ENCODE results near the gene PAPPA2.
"Not testable (repeated sequence)": the region's sequence is repeated elsewhere in the genome, so short reads cannot be mapped to it uniquely, and the experiment has no call there.

The PAPPA2 gene, protein sequence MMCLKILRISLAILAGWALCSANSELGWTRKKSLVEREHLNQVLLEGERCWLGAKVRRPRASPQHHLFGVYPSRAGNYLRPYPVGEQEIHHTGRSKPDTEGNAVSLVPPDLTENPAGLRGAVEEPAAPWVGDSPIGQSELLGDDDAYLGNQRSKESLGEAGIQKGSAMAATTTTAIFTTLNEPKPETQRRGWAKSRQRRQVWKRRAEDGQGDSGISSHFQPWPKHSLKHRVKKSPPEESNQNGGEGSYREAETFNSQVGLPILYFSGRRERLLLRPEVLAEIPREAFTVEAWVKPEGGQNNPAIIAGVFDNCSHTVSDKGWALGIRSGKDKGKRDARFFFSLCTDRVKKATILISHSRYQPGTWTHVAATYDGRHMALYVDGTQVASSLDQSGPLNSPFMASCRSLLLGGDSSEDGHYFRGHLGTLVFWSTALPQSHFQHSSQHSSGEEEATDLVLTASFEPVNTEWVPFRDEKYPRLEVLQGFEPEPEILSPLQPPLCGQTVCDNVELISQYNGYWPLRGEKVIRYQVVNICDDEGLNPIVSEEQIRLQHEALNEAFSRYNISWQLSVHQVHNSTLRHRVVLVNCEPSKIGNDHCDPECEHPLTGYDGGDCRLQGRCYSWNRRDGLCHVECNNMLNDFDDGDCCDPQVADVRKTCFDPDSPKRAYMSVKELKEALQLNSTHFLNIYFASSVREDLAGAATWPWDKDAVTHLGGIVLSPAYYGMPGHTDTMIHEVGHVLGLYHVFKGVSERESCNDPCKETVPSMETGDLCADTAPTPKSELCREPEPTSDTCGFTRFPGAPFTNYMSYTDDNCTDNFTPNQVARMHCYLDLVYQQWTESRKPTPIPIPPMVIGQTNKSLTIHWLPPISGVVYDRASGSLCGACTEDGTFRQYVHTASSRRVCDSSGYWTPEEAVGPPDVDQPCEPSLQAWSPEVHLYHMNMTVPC (N-terminal part only)

GRCh38 chr1:176462674-176463378, at the start of gene PAPPA2:
PAPPA2 (plus strand) TSS chr1:176463175; CDS start chr1:176556323, 93,148 bp downstream.
- DNase-seq = no peak

DNA sequence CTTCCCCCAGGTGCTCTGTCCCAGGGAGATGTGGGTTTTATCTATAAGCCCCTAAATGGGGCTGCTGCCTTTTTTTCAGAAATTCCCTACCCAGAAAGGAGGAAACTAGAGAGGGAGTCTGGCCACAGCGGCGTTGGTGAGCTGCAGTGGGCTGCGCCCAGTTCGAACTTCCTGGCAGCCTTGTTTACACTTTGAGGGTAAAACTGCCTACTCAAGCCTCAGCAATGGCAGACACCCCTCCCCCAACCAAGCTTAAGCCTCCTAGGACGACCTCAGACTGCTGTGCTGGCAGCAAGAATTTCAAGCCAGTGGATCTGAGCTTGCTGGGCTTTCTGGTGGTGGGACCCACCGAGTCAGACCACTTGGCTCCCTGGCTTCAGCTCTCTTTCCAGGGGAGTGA, 46.2 kb upstream of the PAPPA2 start:
- DNase-seq = no peak

DNA sequence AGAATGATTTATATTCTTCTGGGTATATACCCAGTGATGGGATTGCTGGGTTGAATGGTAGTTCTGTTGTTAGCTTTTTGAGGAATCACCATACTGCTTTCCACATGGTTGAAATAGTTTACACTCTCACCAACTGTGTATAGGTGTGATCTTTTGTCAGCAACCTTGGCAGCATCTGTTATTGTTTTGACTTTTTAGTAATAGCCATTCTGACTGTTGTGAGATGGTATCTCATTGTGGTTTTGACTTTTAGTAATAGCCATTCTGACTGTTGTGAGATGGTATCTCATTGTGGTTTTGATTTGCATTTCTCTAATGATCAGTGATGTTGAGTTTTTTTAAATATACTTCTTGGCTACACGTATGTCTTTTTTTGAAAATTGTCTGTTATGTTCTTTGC, 43.4 kb upstream of the PAPPA2 start:
- DNase-seq = not testable (repeated sequence)

DNA sequence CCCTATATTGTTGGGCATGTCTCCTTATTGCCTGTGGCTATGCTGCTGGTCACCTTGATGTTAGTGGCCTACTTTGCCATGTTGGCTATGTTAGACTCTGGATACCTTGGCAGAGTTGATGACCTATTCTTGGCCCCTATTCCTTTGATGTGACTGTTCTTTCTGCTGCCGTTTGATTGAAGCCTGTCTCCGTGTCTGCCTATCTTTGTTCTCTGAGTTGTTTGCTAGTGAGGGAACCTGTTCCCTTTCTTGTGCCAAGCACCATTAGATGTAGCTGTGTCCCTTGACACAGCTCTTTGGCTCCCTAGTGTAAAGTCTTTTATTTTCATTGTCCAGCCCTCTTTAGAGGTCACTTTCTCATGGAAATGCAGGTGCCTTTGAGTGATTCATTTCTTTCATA, 28.7 kb upstream of the PAPPA2 start:
- no peak for DNase-seq

GRCh38 chr1:176436251-176436650, 26.7 kb upstream of the PAPPA2 start:
- DNase-seq = no peak

GRCh38 chr1:176440176-176440575, 22.8 kb upstream of the PAPPA2 start:
- no peak for DNase-seq

- no peak for DNase-seq
Observed at GRCh38 chr1:176444286-176444685, 18.7 kb upstream of the PAPPA2 start.

DNA sequence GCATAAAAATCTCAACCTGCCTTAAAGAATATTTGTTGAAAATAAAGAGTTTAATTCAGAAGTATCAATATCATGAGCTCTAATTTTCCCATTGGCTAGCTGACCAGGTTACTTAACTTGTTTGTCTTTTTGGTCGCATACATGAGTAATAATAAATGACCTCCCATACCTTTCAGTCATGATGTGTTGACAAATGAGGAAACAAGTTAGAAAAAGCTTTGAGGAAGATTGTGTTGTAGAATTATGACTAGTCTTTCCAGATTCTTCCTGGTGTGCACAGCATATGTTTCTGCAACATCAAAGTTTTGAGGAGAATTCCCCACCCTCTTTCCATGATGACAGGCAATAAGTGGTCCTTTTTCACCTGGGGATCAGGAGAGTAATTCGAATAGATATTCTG, 17.6 kb upstream of the PAPPA2 start:
- no peak for DNase-seq

GRCh38 chr1:176448340-176448739, 14.6 kb upstream of the PAPPA2 start:
- DNase-seq = no peak

DNA sequence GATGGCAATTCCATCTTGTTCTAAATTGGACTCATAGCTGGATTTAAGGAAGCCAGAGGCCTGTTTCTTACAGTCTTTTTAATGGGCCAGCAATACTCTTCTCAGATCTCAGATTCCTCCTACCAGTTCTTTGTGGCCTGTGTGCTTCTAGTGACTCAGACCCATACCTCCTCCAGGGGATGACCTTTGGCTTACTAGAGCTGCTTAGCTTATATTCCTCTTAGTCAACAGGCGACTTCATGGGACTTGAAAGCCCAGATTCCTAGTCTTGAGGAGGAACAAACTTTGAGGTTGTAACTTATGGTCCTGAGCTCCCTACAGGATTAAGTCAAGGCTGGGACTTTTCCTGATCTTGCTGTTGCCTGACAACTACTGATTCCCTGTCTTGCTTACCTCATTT, 12.4 kb upstream of the PAPPA2 start:
- no peak for DNase-seq

- DNase-seq = not testable (repeated sequence)
Observed at GRCh38 chr1:176451741-176452140, 11.2 kb upstream of the PAPPA2 start.

GRCh38 chr1:176456795-176457194, 6.2 kb upstream of the PAPPA2 start:
- DNase-seq = no peak

- DNase-seq = no peak
Observed at GRCh38 chr1:176460544-176461336, 2.2 kb upstream of the PAPPA2 start.

DNA sequence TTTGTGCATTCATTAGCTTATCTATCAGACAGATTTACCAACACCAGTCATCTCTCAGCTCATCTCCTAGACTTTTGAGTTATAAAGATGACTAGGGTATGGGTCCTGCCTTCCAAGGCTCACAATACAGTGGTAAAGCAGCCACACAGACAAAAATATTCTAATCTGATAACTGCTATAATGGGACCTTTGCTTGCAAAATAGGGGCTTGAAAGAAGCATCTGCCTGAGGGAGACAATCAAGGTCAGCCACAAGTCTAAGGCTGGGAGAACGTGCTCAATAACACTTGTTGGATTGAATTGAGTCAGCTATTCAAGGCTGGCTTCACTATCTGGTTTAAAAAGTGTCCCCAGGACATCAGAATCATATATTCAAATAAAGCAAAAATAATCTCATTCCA, 1.4 kb upstream of the PAPPA2 start:
- DNase-seq = no peak

DNA sequence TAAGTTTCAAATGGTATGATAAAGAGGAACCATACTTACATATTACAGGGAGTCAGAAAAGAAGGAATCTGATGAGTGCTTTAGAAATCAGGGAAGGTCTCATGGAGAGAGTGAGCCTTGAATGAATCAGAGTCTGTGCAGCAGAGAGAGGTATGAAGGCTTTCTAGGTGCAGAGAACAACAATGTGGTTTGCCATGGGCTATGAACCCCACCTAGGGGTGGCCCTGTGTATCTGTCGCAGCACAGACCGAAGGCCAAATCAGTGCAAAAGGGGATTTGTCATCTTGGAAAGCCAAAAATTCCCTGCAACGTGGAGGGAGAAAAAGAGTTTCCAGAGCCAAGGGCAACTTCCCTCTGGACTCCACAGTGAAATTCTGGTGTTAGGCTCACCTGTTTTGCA, 3.5 kb downstream of the PAPPA2 start:
- no peak for DNase-seq

GRCh38 chr1:176469450-176470010, 6.6 kb downstream of the PAPPA2 start:
- DNase-seq = no peak

DNA sequence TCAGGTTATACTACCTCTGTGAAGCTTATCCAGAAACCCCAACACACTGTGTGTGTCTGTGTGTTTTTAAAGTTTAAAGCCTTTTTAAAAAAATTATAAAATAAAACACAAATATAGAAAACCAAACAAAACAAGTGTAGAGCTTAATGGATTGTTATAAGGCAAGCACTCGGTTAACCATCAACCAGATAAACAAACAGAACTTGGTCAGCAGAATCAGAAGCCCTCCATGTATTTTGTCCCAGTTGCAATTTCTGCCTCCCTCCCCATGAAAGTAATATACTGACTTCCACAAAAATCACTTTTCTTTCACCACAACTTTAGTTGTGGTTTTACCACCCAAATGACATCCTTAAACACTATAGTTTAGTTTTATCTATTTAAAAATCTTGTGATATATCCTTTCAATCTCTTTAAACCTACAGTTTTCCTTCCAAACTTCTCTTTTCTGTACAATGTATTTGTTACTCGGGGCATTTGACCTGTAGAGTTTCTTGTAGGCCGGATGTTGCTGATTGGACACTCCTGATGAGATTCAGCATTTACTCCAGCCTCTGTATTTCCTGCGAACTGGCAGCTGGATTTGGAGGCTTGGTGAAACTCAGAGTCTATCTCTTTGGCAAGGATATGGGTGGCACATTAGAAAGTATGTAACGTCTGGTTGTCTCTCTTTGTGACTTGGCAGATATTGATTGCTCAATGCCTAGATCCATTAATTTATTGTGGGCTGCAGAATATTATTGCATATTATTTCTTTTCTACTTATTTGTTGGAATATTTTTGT, 8.6 kb downstream of the PAPPA2 start:
- DNase-seq = no peak

GRCh38 chr1:176479971-176480370, 17.0 kb downstream of the PAPPA2 start:
- no peak for DNase-seq

DNA sequence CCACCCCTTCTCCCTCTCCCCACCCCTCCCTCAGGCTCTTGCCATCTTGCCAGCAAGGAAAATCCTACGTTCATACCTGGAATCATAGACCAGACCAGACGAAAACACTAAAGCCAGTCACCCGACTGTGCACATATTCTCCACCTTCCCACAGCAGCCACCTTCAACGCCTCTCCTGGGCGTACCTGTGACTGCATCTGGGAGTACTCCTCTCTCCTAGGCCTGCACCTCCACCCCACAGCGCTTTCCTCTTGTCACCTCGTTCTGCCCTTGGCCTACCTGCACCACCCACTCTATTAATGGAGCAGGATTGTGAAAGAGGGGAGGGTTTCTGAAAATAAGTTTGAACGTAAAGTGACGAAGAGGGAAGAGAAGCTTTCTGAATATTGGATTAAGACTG, 17.8 kb downstream of the PAPPA2 start:
- DNase-seq = no peak

GRCh38 chr1:176485083-176485482, 22.1 kb downstream of the PAPPA2 start:
- no peak for DNase-seq

DNA sequence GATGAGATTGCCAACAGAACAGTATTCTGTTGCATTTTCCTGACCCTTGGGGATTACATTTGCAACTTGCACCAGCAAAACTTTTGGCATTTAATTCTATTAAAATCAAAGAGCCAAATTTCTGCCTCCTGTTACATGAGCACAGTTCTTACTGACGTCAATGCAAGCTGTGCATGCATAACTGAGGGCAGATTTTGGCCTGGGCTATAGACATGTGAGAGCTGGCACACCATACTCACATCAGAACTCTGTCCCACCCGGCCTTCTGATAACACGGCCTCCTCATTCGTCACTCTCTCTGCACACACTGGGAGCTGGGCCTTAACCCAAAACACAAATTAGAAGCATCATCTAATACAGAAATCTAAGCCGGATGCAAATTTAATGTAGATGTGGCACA, 31.5 kb downstream of the PAPPA2 start:
- DNase-seq = no peak

Data from KG1 (cell line).